GM12892 (cell line): ENCODE measurements around the gene IMPG2.

Experiments used
- POLR2AphosphoS5 ChIP-seq: IDR thresholded peaks from 2 replicates; pipeline ENCODE4 v1.6.1; 2011; ENCODE audit warnings: low read depth, low read length, control low read depth
- TAF1 ChIP-seq: IDR thresholded peaks from 2 replicates; pipeline ENCODE4 v1.6.1; 2011; ENCODE audit warnings: low read depth, mild to moderate bottlenecking, control low read depth, low read length, borderline replicate concordance

DNA sequence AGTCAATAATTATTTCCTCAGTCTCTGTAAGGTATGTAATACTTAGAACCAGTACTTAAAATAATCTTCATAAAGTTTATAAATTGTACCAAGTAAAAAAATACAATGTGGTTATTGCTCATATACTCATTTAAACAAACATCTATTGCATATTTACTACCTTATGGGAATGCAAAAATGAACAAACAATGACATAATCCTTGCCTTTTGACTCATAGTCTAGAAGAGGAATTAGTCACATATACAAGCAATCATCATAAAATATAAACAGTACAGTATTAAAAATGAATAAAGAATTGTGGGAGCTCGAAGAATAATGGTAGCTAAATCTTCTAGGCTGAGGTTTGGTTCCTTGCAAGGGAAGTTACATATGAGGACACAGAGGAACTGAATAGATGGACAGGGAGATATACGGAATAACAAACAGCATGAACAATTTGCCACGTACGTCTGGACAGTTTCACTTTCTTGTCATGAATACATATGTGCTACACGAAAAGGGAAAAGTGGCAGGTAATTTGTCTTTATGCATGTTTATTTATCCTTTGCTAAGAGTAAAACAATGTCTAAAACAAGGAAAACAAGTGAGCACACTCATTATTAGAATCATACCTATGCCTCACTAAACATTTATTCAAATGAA lies 17.2 kb downstream of the IMPG2 start:
- no peak for TF ChIP-seq TAF1
- no peak for TF ChIP-seq POLR2AphosphoS5
